GM19193 (cell line): Measurements from ENCODE around the gene RIC8B.

Source experiments
- POLR2A ChIP-seq: IDR thresholded peaks from 4 replicates; pipeline ENCODE4 v1.6.1; 2011; ENCODE audit not compliant: insufficient read depth, insufficient read length; ENCODE audit errors: extremely low read depth

The RIC8B gene

GRCh38 chr12:106771425-106771824, 3.1 kb upstream of the RIC8B start:
- TF ChIP-seq POLR2A, result no peak

GRCh38 chr12:106773286-106774004, 1.0 kb upstream of the RIC8B start:
- no peak for TF ChIP-seq POLR2A

GRCh38 chr12:106774808-106775524, 484 bp downstream of the RIC8B start:
- TF ChIP-seq POLR2A, result no peak

GRCh38 chr12:106776897-106777296, 2.4 kb downstream of the RIC8B start:
- TF ChIP-seq POLR2A, result no peak

- TF ChIP-seq POLR2A, result no peak
Measured at GRCh38 chr12:106780010-106780631, 5.6 kb downstream of the RIC8B start.

GRCh38 chr12:106782619-106783018, 8.1 kb downstream of the RIC8B start:
- TF ChIP-seq POLR2A, result no peak

GRCh38 chr12:106783515-106783914, 9.0 kb downstream of the RIC8B start:
- no peak for TF ChIP-seq POLR2A

- no peak for TF ChIP-seq POLR2A
Measured at GRCh38 chr12:106790020-106790419, 15.5 kb downstream of the RIC8B start.

GRCh38 chr12:106791531-106791930, 17.0 kb downstream of the RIC8B start:
- no peak for TF ChIP-seq POLR2A

GRCh38 chr12:106794369-106794768, 19.9 kb downstream of the RIC8B start:
- no peak for TF ChIP-seq POLR2A

- no peak for TF ChIP-seq POLR2A
Measured at GRCh38 chr12:106801167-106801708, 26.8 kb downstream of the RIC8B start.

GRCh38 chr12:106801830-106802533, 27.5 kb downstream of the RIC8B start:
- no peak for TF ChIP-seq POLR2A

- TF ChIP-seq POLR2A, result no peak
Measured at GRCh38 chr12:106804668-106805067, 30.2 kb downstream of the RIC8B start.

GRCh38 chr12:106814714-106815113, 40.2 kb downstream of the RIC8B start:
- no peak for TF ChIP-seq POLR2A

GRCh38 chr12:106815741-106816140, 41.3 kb downstream of the RIC8B start:
- no peak for TF ChIP-seq POLR2A
